NOMO-1 (cell line): ENCODE measurements around the gene CLRN1.
A peak's percentile ranks its signal among the peaks of the same experiment; 100 is the strongest.

Experiments used
- DNase-seq, 2 experiments: peaks; one replicate each; lab custom pipeline; 2025; ENCODE audit not compliant: unreplicated experiment in 2 of 2; lab: John Stamatoyannopoulos, UW

CLRN1 gene

GRCh38 chr3:150925751-150926201, 46.8 kb downstream of the CLRN1 start:
- DNase-seq, result peak; percentile 76 to 85

DNA sequence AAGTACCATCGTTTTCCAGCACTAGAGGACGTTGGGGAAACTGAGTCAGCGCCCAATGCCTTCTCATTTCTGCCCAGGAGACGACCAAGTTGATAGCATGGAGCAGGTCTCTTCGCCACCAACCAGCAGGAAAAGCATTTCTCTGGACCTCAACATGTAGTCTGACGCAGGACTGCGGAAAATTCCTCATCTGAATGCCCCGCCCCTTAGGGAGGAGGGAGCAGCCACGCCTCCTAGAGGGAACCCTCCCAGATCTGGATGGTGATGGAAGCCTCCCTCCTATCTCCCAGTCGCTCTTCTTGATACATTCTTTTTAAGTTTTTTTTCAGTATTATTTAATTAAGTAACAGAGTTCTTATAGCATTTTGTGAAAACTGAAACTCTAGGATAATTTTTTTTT, 49.9 kb downstream of the CLRN1 start:
- no peak for DNase-seq

DNA sequence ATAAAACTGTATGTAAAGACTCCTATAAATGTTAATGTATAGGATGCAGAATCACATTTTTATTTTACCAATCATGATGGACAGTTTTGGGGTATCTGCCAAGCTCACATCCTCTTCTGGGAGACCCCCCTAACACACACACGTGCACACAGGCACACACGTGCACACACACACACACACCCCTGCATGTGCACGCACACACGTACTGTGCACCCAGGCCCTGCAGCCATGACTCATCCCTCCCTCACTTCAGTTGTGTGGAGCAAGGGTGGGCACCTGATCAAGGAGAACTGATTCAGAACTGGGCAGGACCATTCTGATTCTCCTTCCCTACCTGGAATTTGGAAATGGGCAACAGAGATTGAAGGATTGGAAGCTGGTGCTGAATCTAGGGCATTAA, 51.3 kb downstream of the CLRN1 start:
- no peak for DNase-seq

GRCh38 chr3:150920236-150920635, 52.3 kb downstream of the CLRN1 start:
- DNase-seq, result no peak

DNA sequence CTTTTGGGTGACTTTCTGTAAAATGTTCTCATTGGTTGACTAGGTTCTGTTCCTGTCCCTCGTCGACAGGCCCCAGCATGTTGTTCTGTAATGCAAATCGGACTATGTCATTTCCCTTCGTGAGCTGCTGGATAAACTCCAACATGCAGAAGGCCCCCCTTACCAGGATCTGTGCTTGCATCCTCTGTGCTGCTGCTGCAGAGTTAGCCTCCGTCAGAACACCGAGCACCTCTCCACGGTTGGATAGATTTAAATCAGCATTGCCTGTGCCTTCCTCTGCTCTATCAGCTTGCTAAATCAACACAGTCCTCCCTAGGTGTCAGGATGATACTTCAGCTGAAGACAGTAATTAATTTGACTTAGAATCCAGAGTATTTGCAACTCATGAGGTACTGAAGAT, 54.6 kb downstream of the CLRN1 start:
- DNase-seq, result no peak

GRCh38 chr3:150913133-150913922, 59.2 kb downstream of the CLRN1 start:
- DNase-seq, result peak in 1 of 2 experiments; percentile 31

- peak in 1 of 2 experiments; percentile 60 for DNase-seq
Measured at GRCh38 chr3:150912501-150912900, 60.0 kb downstream of the CLRN1 start.

DNA sequence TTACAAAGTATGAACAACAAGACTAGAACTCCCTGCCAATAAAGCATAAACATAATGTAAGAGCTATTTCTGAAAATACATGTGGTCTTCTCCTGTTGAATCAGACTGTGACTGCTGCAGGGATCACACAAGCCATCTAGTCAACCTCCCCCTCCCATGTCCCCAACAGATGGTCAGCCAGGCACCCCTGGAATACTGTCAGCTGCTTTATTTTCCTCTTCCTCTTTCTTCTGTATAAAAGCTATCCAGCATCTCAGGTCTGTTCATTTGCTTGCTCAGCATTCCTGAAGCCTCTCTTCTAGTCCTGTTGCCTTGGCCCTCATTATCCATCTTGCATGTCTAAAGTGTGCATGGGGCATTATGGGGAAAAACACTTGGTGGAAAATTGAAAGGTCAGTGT, 60.8 kb downstream of the CLRN1 start:
- DNase-seq, result no peak

GRCh38 chr3:150906461-150906860, 66.1 kb downstream of the CLRN1 start:
- DNase-seq, result no peak

GRCh38 chr3:150905746-150906145, 66.8 kb downstream of the CLRN1 start:
- DNase-seq, result no peak

- DNase-seq, result no peak
Measured at GRCh38 chr3:150905339-150905738, 67.2 kb downstream of the CLRN1 start, which contains the start of gene MINDY4B. MINDY4B (minus strand) TSS chr3:150905439; CDS start chr3:150905439, 0 bp downstream.

- no peak for DNase-seq
Measured at GRCh38 chr3:150902988-150903387, 69.5 kb downstream of the CLRN1 start.

DNA sequence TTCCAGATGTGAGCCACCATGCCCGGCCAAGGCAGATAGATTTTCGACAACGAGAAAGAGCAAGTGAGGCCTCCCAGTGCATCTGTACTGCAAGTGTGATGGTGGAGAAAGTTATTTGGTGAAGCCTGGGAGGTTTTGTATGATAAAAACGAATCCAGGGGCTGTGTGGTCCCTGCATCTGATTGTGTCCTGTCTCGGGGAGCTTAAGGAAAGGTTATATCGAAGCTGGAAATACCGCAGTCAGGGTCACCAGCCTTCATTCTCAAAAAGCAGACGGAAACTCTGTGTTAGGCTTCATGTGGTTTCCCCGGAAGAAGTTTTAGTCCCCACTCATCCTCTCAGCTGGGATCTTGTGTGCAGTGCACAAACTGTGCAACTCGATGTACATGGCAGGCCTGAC, 70.7 kb downstream of the CLRN1 start:
- no peak for DNase-seq

DNA sequence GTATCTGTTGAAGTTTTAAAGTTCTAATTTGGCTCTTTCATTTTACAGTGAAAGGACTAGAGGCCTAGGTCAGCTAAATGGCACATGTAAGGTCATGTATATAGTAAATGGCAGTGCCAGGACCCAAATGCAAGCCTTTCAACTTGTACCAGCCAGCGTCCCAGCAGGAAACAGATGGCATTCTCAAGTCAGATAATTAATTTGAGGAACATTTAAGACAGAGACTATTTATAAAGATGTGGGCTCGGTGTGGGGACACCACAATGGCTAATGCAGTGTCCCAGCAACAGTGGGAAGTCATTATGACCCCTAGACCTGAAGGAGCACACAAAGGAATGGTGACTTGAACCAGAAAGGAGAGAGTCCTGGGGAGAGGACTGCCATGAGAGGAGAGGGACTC, 73.4 kb downstream of the CLRN1 start:
- no peak for DNase-seq

GRCh38 chr3:150898046-150898754, 74.3 kb downstream of the CLRN1 start:
- DNase-seq, result no peak

- DNase-seq, result no peak
Measured at GRCh38 chr3:150897592-150897991, 74.9 kb downstream of the CLRN1 start.

DNA sequence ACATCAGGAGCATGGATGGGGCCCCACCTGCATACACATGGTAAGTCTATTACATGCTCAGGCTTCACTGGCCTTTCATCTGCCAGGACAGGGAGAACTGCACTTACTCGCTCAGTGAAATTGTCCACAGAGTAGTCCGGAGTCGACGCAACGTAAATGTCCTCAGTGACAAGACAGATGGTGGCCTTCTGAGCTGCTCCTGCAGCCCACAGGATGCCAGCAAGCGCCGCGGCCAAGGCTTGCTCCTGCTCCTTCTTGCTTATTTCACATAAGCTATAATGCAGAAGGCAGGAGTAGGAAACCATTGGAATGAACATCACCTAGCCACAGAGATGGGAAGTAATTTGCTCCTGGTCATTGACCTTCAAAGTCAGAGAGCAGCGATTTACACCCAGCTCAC, 81.7 kb downstream of the CLRN1 start:
- DNase-seq, result no peak

GRCh38 chr3:150890295-150890694, 82.2 kb downstream of the CLRN1 start:
- DNase-seq, result peak; percentile 57 to 95

DNA sequence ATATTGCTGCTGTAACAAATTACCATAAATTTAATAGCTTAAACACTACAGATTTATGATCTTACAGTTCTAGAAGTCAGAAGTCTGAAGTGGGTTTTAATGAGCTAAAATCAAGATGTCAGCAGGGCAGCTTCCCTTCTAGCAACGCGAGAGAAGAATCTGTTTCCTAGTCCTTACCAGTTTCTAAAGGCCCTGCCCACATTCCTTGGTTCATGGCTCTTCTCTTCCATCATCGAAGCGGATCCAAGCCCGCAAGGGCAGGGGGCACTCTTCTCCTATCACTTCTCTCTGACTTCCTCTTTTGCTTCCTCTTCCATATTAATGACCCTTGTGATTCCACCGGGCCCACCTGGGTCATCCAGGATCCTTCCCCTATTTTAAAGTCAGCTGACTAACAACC, 83.4 kb downstream of the CLRN1 start:
- peak in 1 of 2 experiments; percentile 38 for DNase-seq

- no peak for DNase-seq
Measured at GRCh38 chr3:150887031-150887430, 85.5 kb downstream of the CLRN1 start.

GRCh38 chr3:150885535-150885934, 87.0 kb downstream of the CLRN1 start:
- no peak for DNase-seq

- no peak for DNase-seq
Measured at GRCh38 chr3:150878996-150879575, 93.4 kb downstream of the CLRN1 start.
